A673 (cell line): ENCODE measurements around the gene ZCWPW2.

ENCODE experiments used
- CTCF ChIP-seq: fragments of 300-800, 200-600 bp; sonication (generic); conservative IDR thresholded peaks from 2 replicates; pipeline ENCODE4 v1.5.1; 2017; ENCODE audit warnings: low read depth, mild to moderate bottlenecking, antibody characterized with exemption, low read length, moderate library complexity, mixed read lengths
- EZH2 ChIP-seq: fragments of 200-600 bp; sonication (generic); IDR thresholded peaks from 2 replicates; pipeline ENCODE4 v1.6.1; 2017; ENCODE audit warnings: borderline replicate concordance, low read depth, mild to moderate bottlenecking, mixed read lengths, antibody characterized with exemption, low read length; ENCODE audit not compliant: poor library complexity, severe bottlenecking

- TF ChIP-seq EZH2 (no peak), CTCF (no peak)
Measured at GRCh38 chr3:28386049-28386448, 37.5 kb downstream of the ZCWPW2 start.
